Stimulated activated CD8-positive, alpha-beta memory T cell treated with anti-CD3 and anti-CD28 coated beads, Interleukin-4, amount 100 ng/mL, for 48 hours (primary cell): Measurements from ENCODE around the gene ZNF853.
"Not testable (repeated sequence)": the region's sequence is repeated elsewhere in the genome, so short reads cannot be mapped to it uniquely, and the experiment has no call there.

Source experiments
- DNase-seq: peaks from one replicate; pipeline ENCODE4 v3.0.0-alpha.2; 2020

Gene ZNF853

GRCh38 chr7:6653071-6654003 is 37.9 kb downstream of the ZNF853 start:
- no peak for DNase-seq

GRCh38 chr7:6654113-6654841 is 38.9 kb downstream of the ZNF853 start:
- DNase-seq: no peak

- no peak for DNase-seq
Measured at GRCh38 chr7:6654842-6655610, 39.6 kb downstream of the ZNF853 start.

- no peak for DNase-seq
Measured at GRCh38 chr7:6655636-6656385, 40.4 kb downstream of the ZNF853 start.

GRCh38 chr7:6656413-6656812 is 41.0 kb downstream of the ZNF853 start:
- no peak for DNase-seq

- no peak for DNase-seq
Measured at GRCh38 chr7:6658618-6659345, 43.4 kb downstream of the ZNF853 start.

GRCh38 chr7:6670851-6671250 is 55.4 kb downstream of the ZNF853 start:
- not testable (repeated sequence) for DNase-seq
